LNCaP clone FGC (cell line): ENCODE data around the gene ZNF85.
"Not testable (repeated sequence)": the region's sequence is repeated elsewhere in the genome, so short reads cannot be mapped to it uniquely, and the experiment has no call there.

Source experiments
- DNase-seq: peaks from one replicate; pipeline ENCODE4 v3.0.0-alpha.2; 2011; ENCODE audit warnings: low read depth
- H3K4me3 ChIP-seq: 2 replicates; pipeline ENCODE4 v1.5.1; 2011; ENCODE audit warnings: mild to moderate bottlenecking, low read depth, low read length, control low read depth
- CTCF ChIP-seq: IDR thresholded peaks from 2 replicates; pipeline ENCODE4 v1.5.1; 2012; ENCODE audit warnings: mild to moderate bottlenecking; ENCODE audit not compliant: control insufficient read depth, insufficient read depth; ENCODE audit errors: extremely low read depth

Gene ZNF85

GRCh38 chr19:20964798-20965197 lies 41.7 kb downstream of the ZNF85 start:
- H3K4me3 ChIP-seq = no peak overlapping the region
- no peak for DNase-seq
- TF ChIP-seq CTCF = no peak

GRCh38 chr19:20968092-20968491 lies 45.0 kb downstream of the ZNF85 start:
- DNase-seq = no peak
- no peak overlapping the region for H3K4me3 ChIP-seq
- TF ChIP-seq CTCF = no peak

- no peak overlapping the region for H3K4me3 ChIP-seq
- no peak for TF ChIP-seq CTCF
- DNase-seq = peak; percentile 50
Measured at GRCh38 chr19:20969498-20969897, 46.4 kb downstream of the ZNF85 start.

- no peak for TF ChIP-seq CTCF
- DNase-seq = no peak
- no peak overlapping the region for H3K4me3 ChIP-seq
Measured at GRCh38 chr19:20969898-20970297, 46.8 kb downstream of the ZNF85 start.

GRCh38 chr19:20992788-20993187 lies 69.7 kb downstream of the ZNF85 start:
- DNase-seq, H3K4me3 ChIP-seq: not testable (repeated sequence)

GRCh38 chr19:20999731-21000352 lies 76.8 kb downstream of the ZNF85 start:
- peak; percentile 85 for DNase-seq
- H3K4me3 ChIP-seq = peak overlapping the region; percentile 67
- TF ChIP-seq CTCF = no peak
